Stimulated activated CD4-positive, alpha-beta T cell treated with anti-CD3 and anti-CD28 coated beads, Interleukin-12 subunit alpha, Interleukin-12 subunit beta, amount 100 ng/mL, for 4 hours (primary cell): Measurements from ENCODE around the gene SACS.
A peak's percentile ranks its signal among the peaks of the same experiment; 100 is the strongest.
"Not testable (repeated sequence)": the region's sequence is repeated elsewhere in the genome, so short reads cannot be mapped to it uniquely, and the experiment has no call there.

Source experiments
- DNase-seq: peaks from one replicate; pipeline ENCODE4 v3.0.0-alpha.2; 2020

SACS gene

DNA sequence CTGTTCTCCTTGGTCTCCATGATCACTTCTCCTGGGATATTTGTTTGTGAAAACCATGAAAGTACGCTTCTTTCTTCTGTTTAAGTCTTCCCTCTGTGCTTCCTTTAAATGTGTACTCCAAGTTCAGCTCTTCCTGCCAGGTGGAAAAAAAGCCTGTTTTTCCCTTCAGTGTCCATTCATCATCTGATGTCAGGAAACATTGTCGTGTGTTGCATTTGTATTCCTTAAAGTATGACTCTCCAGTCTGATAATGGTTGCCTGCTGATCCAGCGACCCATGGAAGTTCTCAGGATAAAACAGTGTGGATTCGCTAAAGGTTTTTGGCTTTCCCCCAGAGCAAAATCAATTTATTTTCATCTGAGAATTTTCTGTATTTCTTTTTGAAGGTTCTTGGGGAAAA, 22.3 kb downstream of the SACS start:
- DNase-seq = no peak

DNA sequence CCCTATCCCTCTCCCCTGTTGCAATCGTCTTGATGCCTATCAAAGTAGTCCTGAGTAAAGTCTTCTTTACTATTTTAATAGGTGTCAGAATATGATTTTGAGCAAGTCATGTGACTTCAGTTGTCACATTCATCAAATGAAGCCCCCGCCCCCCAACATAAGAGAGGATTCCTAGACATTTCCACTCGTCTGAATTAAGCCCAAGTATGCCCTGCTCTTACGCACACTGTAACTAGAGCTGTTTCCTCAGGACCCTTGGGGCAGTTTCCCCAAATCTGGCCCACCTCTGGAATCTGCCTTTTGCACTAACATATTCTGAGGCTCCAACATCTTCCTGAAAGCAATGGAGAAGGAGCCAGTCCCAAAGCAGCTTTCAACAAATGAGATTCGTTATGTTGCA, 25.5 kb downstream of the SACS start:
- no peak for DNase-seq

GRCh38 chr13:23401156-23401555, 32.3 kb downstream of the SACS start:
- DNase-seq = not testable (repeated sequence)

GRCh38 chr13:23399347-23399746, 34.2 kb downstream of the SACS start:
- no peak for DNase-seq

DNA sequence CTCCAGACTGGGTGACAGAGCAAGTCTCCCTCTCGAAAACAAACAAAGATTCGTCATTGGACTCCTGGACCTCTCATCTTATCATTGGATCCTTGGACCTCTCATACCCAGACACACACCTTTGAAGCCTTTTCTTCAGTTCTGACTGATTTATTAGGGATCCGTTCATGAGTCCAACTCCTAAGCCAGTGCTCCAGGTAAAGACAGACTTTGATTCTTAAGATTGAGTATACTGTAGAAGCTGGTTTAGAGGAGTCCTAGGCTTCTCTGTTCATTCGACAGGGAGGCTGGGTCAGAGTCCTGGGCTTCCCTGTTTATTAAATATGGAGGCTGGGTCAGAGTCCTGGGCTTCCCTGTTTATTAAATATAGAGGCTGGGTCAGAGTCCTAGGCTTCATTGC, 38.7 kb downstream of the SACS start:
- no peak for DNase-seq

GRCh38 chr13:23392925-23393645, 40.4 kb downstream of the SACS start:
- no peak for DNase-seq

DNA sequence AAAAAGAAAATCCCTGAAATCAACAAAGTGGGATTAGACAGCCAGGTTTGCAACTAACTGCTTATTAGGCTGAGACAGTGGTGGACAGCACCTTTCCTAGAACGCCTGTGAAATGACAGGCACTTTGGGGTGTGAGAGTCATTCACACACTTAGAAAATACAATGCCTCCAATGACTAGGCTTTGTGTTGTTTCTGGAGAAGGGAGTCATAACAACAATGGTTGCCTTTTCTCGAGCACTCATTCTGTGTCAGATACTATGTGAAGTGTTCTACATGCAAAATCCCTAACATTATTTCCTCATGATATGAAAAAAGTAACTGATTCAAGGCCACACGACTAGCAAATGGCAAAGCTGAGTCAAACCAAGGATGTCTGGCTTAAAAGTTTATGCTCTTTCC, 41.2 kb downstream of the SACS start:
- no peak for DNase-seq

DNA sequence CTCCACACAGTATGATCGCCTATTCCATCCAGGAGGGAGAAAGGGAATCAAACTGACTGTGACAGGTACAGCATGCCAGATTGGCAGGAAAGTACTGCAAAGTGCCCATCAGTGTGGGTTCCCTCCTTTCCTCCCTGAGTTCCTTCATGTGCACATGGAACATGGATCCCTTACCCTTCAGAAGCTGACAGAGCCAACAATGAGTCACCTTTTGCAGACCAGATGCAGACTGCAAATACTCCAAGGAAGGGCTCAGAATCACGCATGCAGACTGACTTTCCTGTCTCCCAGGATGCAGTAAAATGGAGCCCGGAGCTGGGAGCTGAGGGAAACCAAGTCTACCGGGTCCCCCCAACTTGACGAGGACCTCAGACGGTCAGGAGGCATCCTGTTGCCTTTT, 41.8 kb downstream of the SACS start:
- no peak for DNase-seq

GRCh38 chr13:23386533-23386932, 47.0 kb downstream of the SACS start:
- no peak for DNase-seq

DNA sequence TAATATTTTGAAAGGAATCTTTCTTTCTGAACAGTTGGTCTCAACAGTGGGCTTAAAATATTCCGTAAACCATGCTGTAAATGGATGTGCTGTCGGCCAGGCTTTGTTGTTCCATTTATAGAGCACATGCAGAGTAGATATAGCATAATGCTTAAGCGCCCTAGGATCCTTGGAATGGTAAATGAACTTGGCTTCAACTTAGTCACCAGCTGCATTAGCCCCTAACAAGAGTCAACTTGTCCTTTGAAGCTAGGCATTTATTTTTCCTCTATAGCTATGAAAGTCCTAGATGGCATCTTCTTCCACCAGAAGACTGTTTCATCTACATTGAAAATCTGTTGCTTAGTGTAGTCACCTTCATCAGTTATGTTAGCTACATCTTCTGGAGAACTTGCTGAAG, 47.6 kb downstream of the SACS start:
- no peak for DNase-seq

DNA sequence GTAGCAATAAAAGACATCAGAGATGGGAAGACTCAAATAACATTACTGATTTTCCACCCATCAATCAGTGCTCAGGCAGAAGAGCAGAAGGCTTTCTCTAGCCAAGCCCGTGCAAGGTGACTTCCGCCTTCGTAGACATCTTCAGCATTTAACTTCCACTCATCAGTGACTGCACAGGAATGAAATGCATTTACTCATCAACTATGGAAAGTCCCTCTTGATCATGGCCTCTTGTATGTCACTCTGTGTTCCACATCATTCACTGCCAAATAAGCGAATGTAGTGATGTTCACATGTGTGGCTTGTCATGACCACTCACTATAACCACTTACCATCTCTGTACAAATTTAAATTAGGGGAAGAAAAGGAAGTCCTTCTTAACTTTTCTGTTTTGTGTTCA, 49.4 kb downstream of the SACS start:
- DNase-seq = peak; percentile 13

GRCh38 chr13:23383151-23383550, 50.4 kb downstream of the SACS start:
- DNase-seq = no peak

DNA sequence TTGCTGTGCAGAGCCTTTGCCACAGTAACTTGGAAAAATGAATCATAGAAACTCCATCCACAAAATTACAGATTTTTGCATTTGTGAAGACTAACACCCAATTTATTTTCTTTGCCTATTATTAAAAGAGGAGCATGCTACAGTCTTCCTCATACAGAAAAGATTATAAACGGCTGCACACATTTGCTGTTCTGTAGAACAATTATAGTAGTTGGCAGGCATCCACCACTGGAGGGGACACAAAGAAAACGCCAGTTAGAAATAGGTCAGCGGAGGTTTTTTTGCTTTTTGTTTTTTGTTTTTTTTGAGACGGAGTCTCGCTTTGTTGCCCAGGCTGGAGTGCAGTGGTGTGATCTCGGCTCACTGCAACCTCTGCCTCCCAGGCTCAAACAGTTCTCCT, 51.6 kb downstream of the SACS start:
- DNase-seq = no peak

DNA sequence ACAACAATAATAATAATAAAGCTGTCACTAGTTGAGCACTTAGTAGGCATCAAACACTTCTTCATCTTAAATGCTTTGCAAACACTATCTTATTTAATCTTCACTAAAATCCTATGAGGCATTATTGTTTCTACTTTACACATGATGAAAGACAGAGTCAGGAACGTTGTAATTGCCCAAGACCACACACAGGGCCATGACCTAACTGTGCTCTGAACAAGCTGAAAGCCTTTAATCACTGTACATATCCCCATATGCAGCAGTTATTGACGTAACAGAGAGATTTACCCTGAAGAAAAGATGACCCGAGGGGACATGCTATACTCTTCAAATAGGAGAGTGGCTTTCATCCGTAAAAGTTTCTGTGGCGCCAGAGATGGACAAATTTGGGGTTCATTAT, 53.0 kb downstream of the SACS start:
- DNase-seq = no peak

DNA sequence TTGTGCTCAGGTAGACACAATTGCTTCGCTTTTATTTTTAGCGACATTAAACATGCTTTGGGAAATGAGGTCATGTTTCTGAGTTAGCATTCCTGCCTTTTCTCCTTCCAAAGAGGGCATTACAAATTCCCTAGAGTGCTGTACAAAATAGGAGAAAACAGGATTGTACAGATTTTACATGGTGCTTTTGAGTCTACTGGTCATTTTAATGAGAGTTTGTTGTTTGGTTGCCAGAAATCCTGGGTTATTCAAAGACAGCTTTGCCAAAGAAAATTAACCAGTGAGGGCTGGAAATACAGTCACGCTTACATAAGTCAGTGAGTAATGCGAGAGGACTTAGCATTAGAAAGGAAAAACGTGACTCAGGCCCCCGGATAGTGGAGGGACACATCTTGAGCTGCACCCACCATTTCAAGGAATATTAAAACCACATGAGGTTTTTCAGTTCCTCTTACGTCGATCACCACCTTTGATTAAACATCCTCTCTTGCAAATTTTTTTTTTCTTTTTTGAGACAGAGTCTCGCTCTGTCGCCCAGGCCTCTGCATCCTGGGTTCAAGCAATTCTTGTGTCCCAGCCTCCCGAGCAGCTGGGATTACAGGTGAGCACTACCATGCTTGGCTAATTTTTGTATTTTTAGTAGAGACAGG, 55.4 kb downstream of the SACS start:
- peak; percentile 54 for DNase-seq

GRCh38 chr13:23377579-23377978, 55.9 kb downstream of the SACS start:
- DNase-seq = no peak

DNA sequence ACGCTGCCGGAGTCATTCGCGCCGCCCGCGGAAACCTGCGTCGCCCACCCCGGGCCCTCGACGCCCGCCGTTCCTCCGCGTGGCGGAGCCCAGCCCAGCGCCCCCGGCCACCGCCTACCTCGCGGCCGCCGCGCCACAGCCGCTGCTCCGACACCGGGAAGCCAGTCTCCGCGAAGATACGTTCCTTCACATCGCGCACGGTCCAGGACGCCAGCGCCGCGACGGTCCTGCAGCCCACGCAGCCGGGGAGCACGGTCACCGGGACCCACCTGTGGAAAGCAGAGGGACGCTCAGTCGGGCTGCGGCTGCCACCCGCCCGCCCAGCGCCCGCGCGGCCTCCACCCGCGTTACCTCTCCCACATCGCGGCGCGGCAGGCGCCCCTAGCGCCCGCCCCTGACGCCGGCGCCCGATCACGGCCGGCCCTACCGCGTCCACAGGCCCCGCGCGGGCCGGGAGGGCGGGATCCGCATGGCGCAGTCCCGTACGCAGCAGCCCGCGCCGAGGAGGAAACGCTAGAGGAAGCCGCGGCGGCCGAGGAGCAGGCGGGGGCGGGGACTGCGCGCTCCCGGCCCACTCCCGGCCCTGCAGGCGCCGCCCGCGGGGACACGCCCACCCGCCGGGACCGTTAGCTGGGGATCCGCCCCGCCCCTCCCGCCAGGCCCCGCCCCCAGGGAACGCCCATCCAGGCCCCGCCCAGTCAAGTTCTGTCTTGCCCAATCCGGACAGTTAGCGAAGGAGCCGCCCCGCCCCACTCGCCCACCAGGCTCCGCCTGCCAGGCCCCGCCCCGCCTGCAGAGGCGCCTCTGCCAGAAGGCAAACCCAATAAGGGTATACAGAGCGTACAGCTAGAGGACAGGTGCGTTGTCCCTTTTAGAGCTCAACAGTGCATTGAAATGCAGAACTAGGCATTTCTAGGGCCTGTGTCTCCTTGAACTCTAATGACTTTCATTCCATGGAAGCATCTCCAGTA, 58.2 kb downstream of the SACS start:
- DNase-seq = peak; percentile 99

DNA sequence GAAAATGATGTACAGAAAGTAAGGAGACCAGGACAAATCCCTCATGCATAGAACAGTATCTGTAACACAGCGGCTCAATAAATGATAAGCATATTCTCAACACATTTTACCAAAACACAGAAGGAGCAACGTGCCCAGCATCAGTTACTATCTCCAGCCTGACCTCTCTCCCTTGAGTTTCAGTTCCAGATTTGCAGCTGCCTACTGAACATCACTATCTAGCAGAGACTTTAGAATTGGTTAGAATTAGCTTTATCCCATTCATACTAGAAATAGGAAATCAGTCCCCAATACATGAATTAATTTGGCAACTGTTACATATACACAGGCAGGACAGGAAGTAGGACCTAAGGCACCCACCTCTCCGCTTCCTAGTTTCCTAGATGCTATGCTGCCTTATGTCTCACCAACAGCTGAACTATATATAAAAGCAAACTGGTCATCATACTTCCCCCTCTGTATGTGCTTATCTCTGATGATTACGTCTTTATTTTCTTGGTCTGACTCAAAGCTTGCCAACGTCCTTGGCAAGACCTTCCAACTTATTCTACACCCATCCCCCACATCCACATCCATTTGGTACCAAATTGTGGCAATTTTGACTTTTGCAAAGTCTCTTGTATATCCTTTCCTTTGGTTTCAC, 61.1 kb downstream of the SACS start:
- no peak for DNase-seq

GRCh38 chr13:23367907-23368306, 65.6 kb downstream of the SACS start:
- DNase-seq = no peak

GRCh38 chr13:23365652-23366051, 67.8 kb downstream of the SACS start:
- no peak for DNase-seq

- DNase-seq = no peak
Observed at GRCh38 chr13:23359882-23360281, 73.6 kb downstream of the SACS start.

GRCh38 chr13:23357349-23357748, 76.2 kb downstream of the SACS start:
- no peak for DNase-seq

DNA sequence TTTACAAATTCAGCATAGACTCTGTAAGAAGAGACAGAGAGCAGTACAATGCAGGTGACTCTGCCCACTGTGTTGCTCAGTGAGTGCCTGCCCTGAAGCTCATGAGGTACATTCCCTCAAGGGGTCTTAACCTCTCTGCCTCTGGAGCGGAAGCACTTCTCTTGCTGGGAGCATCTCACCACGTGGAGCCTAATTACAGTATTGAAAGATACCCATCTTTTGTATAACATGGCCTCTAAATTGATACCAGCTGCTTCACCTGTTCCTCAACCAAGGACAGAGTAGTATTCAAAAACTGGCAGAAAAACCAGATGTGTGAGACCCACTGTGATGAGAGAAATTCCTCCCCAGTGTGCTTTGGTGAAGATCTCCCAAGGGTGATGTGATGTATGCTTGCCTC, 77.1 kb downstream of the SACS start:
- no peak for DNase-seq
